Fibroblast of lung (primary cell): Measurements from ENCODE around the gene PRKX. TPM values are rescaled to one million over a fixed set of nuclear protein-coding genes. Genes with fewer than 3 reads are reported as not detected.
"Not testable (repeated sequence)": the region's sequence is repeated elsewhere in the genome, so short reads cannot be mapped to it uniquely, and the experiment has no call there.

Source experiments
- DNase-seq, 2 donors: peaks; one replicate each; pipeline versions ENCODE4 v3.0.0 to v3.0.0-alpha.2; 2010; ENCODE audit warnings: low read depth in 2 of 2
- H2AFZ ChIP-seq: 2 replicates; pipeline ENCODE4 v1.5.1; 2012; ENCODE audit warnings: low read length, control low read depth, inconsistent platforms
- H3K27ac ChIP-seq: 2 replicates; pipeline ENCODE4 v1.5.1; 2011; ENCODE audit warnings: low read length, control low read depth; ENCODE audit not compliant: insufficient read depth
- H3K27me3 ChIP-seq: 2 replicates; pipeline ENCODE4 v1.5.1; 2011; ENCODE audit warnings: mild to moderate bottlenecking, low read length; ENCODE audit not compliant: control insufficient read depth, insufficient read depth
- H3K36me3 ChIP-seq: 2 replicates; pipeline ENCODE4 v1.5.1; 2011; ENCODE audit warnings: low read length; ENCODE audit not compliant: control insufficient read depth, insufficient read depth
- H3K4me1 ChIP-seq: 2 replicates; pipeline ENCODE4 v1.5.1; 2011; ENCODE audit warnings: low read length; ENCODE audit not compliant: control insufficient read depth, insufficient read depth; ENCODE audit errors: extremely low read depth
- H3K4me2 ChIP-seq: 2 replicates; pipeline ENCODE4 v1.5.1; 2011; ENCODE audit warnings: low read length, control low read depth; ENCODE audit not compliant: insufficient read depth; ENCODE audit errors: extremely low read depth
- H3K4me3 ChIP-seq, 4 experiments: fragments of 200-600 bp in 1 of 4; sonication (generic) in 1 of 4; replicated peaks in 1 of 4; 2 replicates each; pipeline ENCODE4 v1.5.1; 2011 to 2016; ENCODE audit warnings: low read length in 4 of 4, low read depth in 3 of 4, mild to moderate bottlenecking in 3 of 4, control low read depth in 2 of 4, inconsistent platforms in 1 of 4, mixed read lengths in 1 of 4; ENCODE audit not compliant: insufficient read depth in 1 of 4; ENCODE audit errors: control extremely low read depth in 1 of 4
- H3K79me2 ChIP-seq: 2 replicates; pipeline ENCODE4 v1.5.1; 2012; ENCODE audit warnings: mild to moderate bottlenecking, low read length, inconsistent platforms; ENCODE audit not compliant: control insufficient read depth, insufficient read depth
- H3K9ac ChIP-seq: 2 replicates; pipeline ENCODE4 v1.5.1; 2011; ENCODE audit warnings: mild to moderate bottlenecking, low read length, control low read depth; ENCODE audit not compliant: insufficient read depth
- H3K9me3 ChIP-seq: 2 replicates; pipeline ENCODE4 v1.5.1; 2012; ENCODE audit warnings: low read depth, low read length; ENCODE audit not compliant: control insufficient read depth, insufficient read depth
- H4K20me1 ChIP-seq: 2 replicates; pipeline ENCODE4 v1.5.1; 2011; ENCODE audit warnings: low read length; ENCODE audit not compliant: control insufficient read depth, insufficient read depth; ENCODE audit errors: extremely low read depth
- EZH2 ChIP-seq: IDR thresholded peaks from 2 replicates; pipeline ENCODE4 v1.5.1; 2012; ENCODE audit warnings: low read length, control low read depth, mild to moderate bottlenecking; ENCODE audit errors: missing control alignments
- polyA plus RNA-seq, 2 donors: library from polyadenylated mRNA; depleted of rRNA in 1 of 2; stranded (reverse) in 1 of 2; unstranded in 1 of 2; fragments of >200 nt; gene quantifications; 2 replicates each; pipeline ENCODE4 v1.2.1, GENCODE V29; 2011 to 2012; ENCODE audit warnings: missing spikeins in 1 of 2
- total RNA-seq: library from RNA; depleted of rRNA; stranded (reverse); fragments of >200 nt; gene quantifications from 2 replicates; pipeline ENCODE4 v1.2.1, GENCODE V29; 2014
- TF ChIP-seq, protein P1 (sequence below), 2 donors: IDR thresholded peaks in 1 of 2; conservative IDR thresholded peaks in 1 of 2; 1 replicate in 1 of 2; 2 replicates in 1 of 2; pipeline ENCODE4 v1.5.1; 2011 to 2012; ENCODE audit warnings: low read length in 2 of 2, control low read depth in 1 of 2, inconsistent platforms in 1 of 2, low read depth in 1 of 2, mild to moderate bottlenecking in 1 of 2

The PRKX gene
- total and polyA plus RNA-seq, 2 donors (not counting 1 experiment from before 2014, with no cell fraction given) = 11.3 to 19.3 TPM

DNA sequence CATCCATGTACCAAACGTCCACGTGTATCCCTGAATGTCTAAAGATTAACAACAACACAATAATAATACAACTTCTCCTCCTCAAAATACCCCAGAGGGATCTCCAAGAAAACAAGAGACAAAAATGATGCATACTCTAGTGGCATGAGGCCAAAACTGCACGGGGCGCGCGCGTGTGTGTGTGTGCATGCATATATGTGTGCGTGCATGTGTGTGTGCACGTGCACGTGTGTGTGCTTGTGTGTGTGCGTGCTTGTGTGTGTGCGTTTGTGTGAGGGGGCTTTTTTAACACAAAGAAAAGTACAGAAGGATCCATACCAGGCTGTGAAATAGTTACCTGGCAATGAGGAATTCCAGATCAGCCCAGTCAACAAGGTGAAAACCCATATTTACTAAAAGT is 48.5 kb downstream of the PRKX start:
- no peak overlapping the region for H3K9ac ChIP-seq
- no peaks in the 10 kb centered on the region for H3K79me2 ChIP-seq
- H3K27ac ChIP-seq = no peak overlapping the region
- no peaks in the 10 kb centered on the region for H3K27me3 ChIP-seq
- H3K4me2 ChIP-seq = no peak overlapping the region
- H3K36me3 ChIP-seq = no peaks in the 10 kb centered on the region
- H2AFZ ChIP-seq = no peak overlapping the region
- no peaks in the 10 kb centered on the region for H3K9me3 ChIP-seq
- no peak for DNase-seq
- H4K20me1 ChIP-seq = no peaks in the 10 kb centered on the region
- H3K4me3 ChIP-seq = no peak overlapping the region
- H3K4me1 ChIP-seq = no peaks in the 10 kb centered on the region
- no peak for TF ChIP-seq EZH2
- TF ChIP-seq, protein P1, sequence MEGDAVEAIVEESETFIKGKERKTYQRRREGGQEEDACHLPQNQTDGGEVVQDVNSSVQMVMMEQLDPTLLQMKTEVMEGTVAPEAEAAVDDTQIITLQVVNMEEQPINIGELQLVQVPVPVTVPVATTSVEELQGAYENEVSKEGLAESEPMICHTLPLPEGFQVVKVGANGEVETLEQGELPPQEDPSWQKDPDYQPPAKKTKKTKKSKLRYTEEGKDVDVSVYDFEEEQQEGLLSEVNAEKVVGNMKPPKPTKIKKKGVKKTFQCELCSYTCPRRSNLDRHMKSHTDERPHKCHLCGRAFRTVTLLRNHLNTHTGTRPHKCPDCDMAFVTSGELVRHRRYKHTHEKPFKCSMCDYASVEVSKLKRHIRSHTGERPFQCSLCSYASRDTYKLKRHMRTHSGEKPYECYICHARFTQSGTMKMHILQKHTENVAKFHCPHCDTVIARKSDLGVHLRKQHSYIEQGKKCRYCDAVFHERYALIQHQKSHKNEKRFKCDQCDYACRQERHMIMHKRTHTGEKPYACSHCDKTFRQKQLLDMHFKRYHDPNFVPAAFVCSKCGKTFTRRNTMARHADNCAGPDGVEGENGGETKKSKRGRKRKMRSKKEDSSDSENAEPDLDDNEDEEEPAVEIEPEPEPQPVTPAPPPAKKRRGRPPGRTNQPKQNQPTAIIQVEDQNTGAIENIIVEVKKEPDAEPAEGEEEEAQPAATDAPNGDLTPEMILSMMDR (conservative IDR thresholded peaks at IDR 0.05 in 1 of 2, IDR thresholded peaks at IDR 0.05 in 1 of 2; ENCODE audit: low read depth in 1 of 2, low read length in 2 of 2) = no peak

DNA sequence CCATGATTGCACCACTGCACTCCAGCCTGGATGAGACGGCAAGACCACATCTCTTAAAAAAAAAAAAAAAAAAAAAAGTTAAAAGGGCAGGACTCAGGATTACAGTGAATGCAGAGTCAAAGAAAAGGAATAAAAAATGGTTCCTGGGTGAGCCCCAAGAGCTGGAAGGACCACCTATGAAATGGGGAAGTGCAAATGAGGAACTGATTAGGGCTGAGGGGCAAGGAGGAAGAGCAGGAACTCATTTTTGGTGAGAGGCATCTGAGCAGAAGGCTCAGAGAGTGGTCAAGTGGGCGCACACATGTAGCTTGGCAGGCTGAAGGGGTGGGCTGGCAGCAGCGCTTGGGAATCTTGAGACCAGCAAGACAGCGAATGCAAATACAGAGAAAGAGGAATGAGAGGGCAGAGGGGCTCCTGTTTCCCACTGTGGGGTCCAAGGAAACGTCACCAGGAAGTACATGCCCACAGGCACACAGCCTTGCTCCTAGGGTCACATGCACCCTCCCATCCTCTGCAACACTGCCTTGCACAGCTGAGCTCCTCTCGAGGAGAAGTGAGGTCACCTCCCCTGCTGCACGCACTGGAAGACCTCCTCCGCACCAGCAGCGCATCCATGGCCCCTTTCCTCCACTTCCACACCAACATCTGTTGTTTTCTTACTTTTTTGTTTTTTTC is 49.7 kb downstream of the PRKX start:
- H3K9me3 ChIP-seq, H3K9ac ChIP-seq, H3K4me2 ChIP-seq, H3K27ac ChIP-seq, H3K4me3 ChIP-seq, DNase-seq, H3K79me2 ChIP-seq, H3K36me3 ChIP-seq, H3K27me3 ChIP-seq, H2AFZ ChIP-seq, H3K4me1 ChIP-seq, H4K20me1 ChIP-seq: not testable (repeated sequence)

DNA sequence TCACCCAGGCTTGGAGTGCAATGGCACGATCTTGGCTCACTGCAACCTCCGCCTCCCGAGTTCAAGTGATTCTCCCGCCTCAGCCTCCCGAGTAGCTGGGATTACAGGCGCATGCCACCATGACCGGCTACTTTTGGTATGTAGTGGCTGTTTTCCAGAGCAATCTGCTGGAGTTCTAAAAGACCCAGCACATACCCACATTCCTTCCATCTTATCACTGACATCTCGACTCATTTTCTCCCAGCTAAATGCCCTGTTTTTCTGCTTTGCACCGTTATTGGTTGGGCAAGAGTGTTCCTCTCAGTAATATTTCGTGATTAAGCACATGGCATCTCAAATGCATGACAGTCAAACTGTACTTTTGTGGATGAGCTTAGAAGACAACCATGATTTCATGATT is 53.7 kb downstream of the PRKX start:
- peak in 1 of 2 donors; percentile 44 for DNase-seq
- no peak overlapping the region for H3K27ac ChIP-seq
- TF ChIP-seq, protein P1 (conservative IDR thresholded peaks at IDR 0.05 in 1 of 2, IDR thresholded peaks at IDR 0.05 in 1 of 2; ENCODE audit: low read depth in 1 of 2, low read length in 2 of 2) = no peak
- no peak for TF ChIP-seq EZH2

More for the DNA sequence above, 53.7 kb downstream of the PRKX start:
- H4K20me1 ChIP-seq = no peaks in the 10 kb centered on the region
- H3K9me3 ChIP-seq = no peaks in the 10 kb centered on the region
- H3K79me2 ChIP-seq = no peaks in the 10 kb centered on the region
- H3K9ac ChIP-seq = no peak overlapping the region
- H3K4me2 ChIP-seq = no peak overlapping the region
- no peak overlapping the region for H3K4me3 ChIP-seq
- H3K27me3 ChIP-seq = no peaks in the 10 kb centered on the region
- H3K36me3 ChIP-seq = no peaks in the 10 kb centered on the region
- no peaks in the 10 kb centered on the region for H3K4me1 ChIP-seq
- H2AFZ ChIP-seq = no peak overlapping the region
